Ecto neural progenitor cell (in vitro differentiated cells): ENCODE measurements around the gene CLEC11A.

Source experiments
- DNase-seq: peaks from one replicate; pipeline ENCODE4 v3.0.0-alpha.2; 2018; ENCODE audit warnings: low spot score

CLEC11A gene

GRCh38 chr19:50723069-50723468 is at the start of gene CLEC11A:
TSS of gene CLEC11A (plus strand) at chr19:50723364. CDS start at chr19:50723526, 162 bp downstream.
- peak; percentile 67 for DNase-seq

GRCh38 chr19:50676625-50677197 is 46.5 kb upstream of the CLEC11A start:
- no peak for DNase-seq

- DNase-seq, result no peak
Measured at GRCh38 chr19:50677636-50678035, 45.5 kb upstream of the CLEC11A start.

GRCh38 chr19:50678323-50678722 is 44.8 kb upstream of the CLEC11A start:
- no peak for DNase-seq

GRCh38 chr19:50679177-50680125 is 43.7 kb upstream of the CLEC11A start:
- peak; percentile 87 for DNase-seq

GRCh38 chr19:50686310-50687032 is 36.7 kb upstream of the CLEC11A start:
- DNase-seq, result no peak

GRCh38 chr19:50688766-50689165 is 34.4 kb upstream of the CLEC11A start:
- no peak for DNase-seq

- no peak for DNase-seq
Measured at GRCh38 chr19:50690439-50690838, 32.7 kb upstream of the CLEC11A start.

GRCh38 chr19:50693064-50693975 is 29.8 kb upstream of the CLEC11A start:
- peak; percentile 56 for DNase-seq

GRCh38 chr19:50694815-50695145 is 28.4 kb upstream of the CLEC11A start:
- DNase-seq, result no peak

GRCh38 chr19:50695251-50696093 is 27.7 kb upstream of the CLEC11A start:
- DNase-seq, result peak; percentile 85

- no peak for DNase-seq
Measured at GRCh38 chr19:50696094-50696483, 27.1 kb upstream of the CLEC11A start.

GRCh38 chr19:50697414-50698124 is 25.6 kb upstream of the CLEC11A start:
- DNase-seq, result no peak

GRCh38 chr19:50701367-50701985 is 21.7 kb upstream of the CLEC11A start:
- DNase-seq, result no peak

GRCh38 chr19:50702158-50702870 is 20.9 kb upstream of the CLEC11A start:
- no peak for DNase-seq

- no peak for DNase-seq
Measured at GRCh38 chr19:50702871-50703829, 20.0 kb upstream of the CLEC11A start.

- DNase-seq, result peak; percentile 53
Measured at GRCh38 chr19:50703915-50704796, 19.0 kb upstream of the CLEC11A start.
